HepG2 (cell line): ENCODE data around the gene ANGPTL2. TPM values are rescaled to one million over a fixed set of nuclear protein-coding genes. Genes with fewer than 3 reads are reported as not detected.

Experiments used
- ATAC-seq: fragments of 200-7000 bp; cut with Tn5 transposase; 3 replicates; pipeline ENCODE4 v1.9.1; 2020; ENCODE audit warnings: mild to moderate bottlenecking, moderate library complexity
- BruUV-seq: library from RNA; stranded (reverse); fragments of 400-500 nt; replicated peaks from 2 replicates; lab custom pipeline; 2021; lab: Mats Ljungman, UMichigan
- CTCF ChIA-PET: fragments of 300-600 bp; formaldehyde crosslinking; extraction: SDS; loops from one replicate; lab custom pipeline; 2021; ENCODE audit warnings: low total read pairs, inconsistent platforms, low intra/inter-chr PET ratio; lab: Yijun Ruan, JAX
- POLR2A ChIA-PET: fragments of 350-600 bp; sonication (Branson Sonifier 250); formaldehyde crosslinking; loops from one replicate; lab custom pipeline; 2020; ENCODE audit warnings: antibody characterized with exemption, inconsistent platforms; lab: Yijun Ruan, JAX
- DNase-seq: peaks from one replicate; pipeline ENCODE4 v3.0.0-alpha.2; 2015; ENCODE audit warnings: low spot score
- FAIRE-seq: peaks from 3 replicates; lab custom pipeline; 2011; peaks lifted over from hg19 to GRCh38; lab: Jason Lieb, UNC
- H2AFZ ChIP-seq: one replicate; pipeline ENCODE4 v1.6.1; 2011; ENCODE audit warnings: low read length, inconsistent platforms
- H3K27ac ChIP-seq: fragments of 300-600 bp; 3 replicates; pipeline ENCODE4 v1.8.0; 2011; ENCODE audit warnings: mixed run types, mild to moderate bottlenecking, mixed read lengths, low read length, inconsistent platforms; ENCODE audit not compliant: insufficient read depth; ENCODE audit errors: extremely low read length
- H3K27me3 ChIP-seq, 2 experiments: fragments of 200-600 bp in 1 of 2; 2 replicates in 1 of 2; 3 replicates in 1 of 2; pipeline versions ENCODE4 v1.6.0 to v1.8.0; 2011; ENCODE audit warnings: low read length in 2 of 2, mild to moderate bottlenecking in 2 of 2, moderate library complexity in 2 of 2, inconsistent platforms in 1 of 2; ENCODE audit not compliant: insufficient read depth in 2 of 2, control insufficient read depth in 1 of 2
- H3K36me3 ChIP-seq, 2 experiments: fragments of 200-600 bp in 1 of 2; replicated peaks in 1 of 2; 2 replicates in 1 of 2; 3 replicates in 1 of 2; pipeline versions ENCODE4 v1.5.1 to v1.8.0; 2011; ENCODE audit warnings: low read length in 2 of 2, inconsistent platforms in 1 of 2; ENCODE audit not compliant: insufficient read depth in 2 of 2, control insufficient read depth in 1 of 2
- H3K4me1 ChIP-seq: 2 replicates; pipeline ENCODE4 v1.5.1; 2012; ENCODE audit warnings: low read length, inconsistent platforms; ENCODE audit not compliant: insufficient read depth
- H3K4me2 ChIP-seq: 2 replicates; pipeline ENCODE4 v1.6.0; 2011; ENCODE audit warnings: low read depth, low read length, inconsistent platforms
- H3K4me3 ChIP-seq, 3 experiments: fragments of 200-600 bp in 1 of 3; sonication (generic), shearing (Covaris generic) in 1 of 3; replicated peaks in 1 of 3; 2 replicates each; pipeline ENCODE4 v1.5.1; 2011 to 2016; ENCODE audit warnings: low read length in 3 of 3, inconsistent platforms in 2 of 3, low read depth in 2 of 3, mild to moderate bottlenecking in 2 of 3, control low read depth in 1 of 3, mixed read lengths in 1 of 3; ENCODE audit not compliant: insufficient read depth in 1 of 3
- H3K79me2 ChIP-seq: one replicate; pipeline ENCODE4 v1.6.1; 2011; ENCODE audit warnings: low read length, inconsistent platforms; ENCODE audit not compliant: insufficient read depth
- H3K9ac ChIP-seq: 2 replicates; pipeline ENCODE4 v1.6.0; 2011; ENCODE audit warnings: mild to moderate bottlenecking, low read depth, low read length, inconsistent platforms; ENCODE audit not compliant: insufficient read depth
- H3K9me3 ChIP-seq: 2 replicates; pipeline ENCODE4 v1.5.1; 2012; ENCODE audit warnings: mild to moderate bottlenecking, low read length
- H4K20me1 ChIP-seq: 2 replicates; pipeline ENCODE4 v1.6.0; 2011; ENCODE audit warnings: inconsistent platforms, mild to moderate bottlenecking, low read length, moderate library complexity; ENCODE audit not compliant: insufficient read depth
- NCOA2 ChIP-seq: sonication (generic); formaldehyde crosslinking; IDR thresholded peaks from 2 replicates; pipeline ENCODE4 v1.8.0; 2022; ENCODE audit warnings: inconsistent platforms
- NONO ChIP-seq, 2 experiments: fragments of 450-650 bp in 1 of 2; sonication (generic) in 1 of 2; formaldehyde crosslinking in 1 of 2; IDR thresholded peaks in 1 of 2; conservative IDR thresholded peaks in 1 of 2; 2 replicates each; pipeline versions ENCODE4 v1.6.1 to v1.8.0; 2017 to 2022; ENCODE audit warnings: mild to moderate bottlenecking in 1 of 2, missing genetic modification reagents in 1 of 2, moderate library complexity in 1 of 2
- SP4 ChIP-seq: sonication (generic); formaldehyde crosslinking; IDR thresholded peaks from 2 replicates; pipeline ENCODE4 v1.8.1; 2023; ENCODE audit warnings: mild to moderate bottlenecking, missing genetic modification reagents
- ZFP91 ChIP-seq: sonication (generic); formaldehyde crosslinking; IDR thresholded peaks from 2 replicates; pipeline ENCODE4 v1.9.0; 2022; ENCODE audit warnings: missing genetic modification reagents, mild to moderate bottlenecking, borderline replicate concordance
- ZNF136 ChIP-seq: sonication (generic); formaldehyde crosslinking; IDR thresholded peaks from 2 replicates; pipeline ENCODE4 v1.8.1; 2022; ENCODE audit warnings: low read depth, mild to moderate bottlenecking, moderate library complexity, missing genetic modification reagents
- ZNF260 ChIP-seq: sonication (generic); formaldehyde crosslinking; IDR thresholded peaks from 2 replicates; pipeline ENCODE4 v1.4.0; 2020; ENCODE audit warnings: missing genetic modification reagents, low read depth, mild to moderate bottlenecking, borderline replicate concordance
- ZNF501 ChIP-seq: sonication (generic); formaldehyde crosslinking; IDR thresholded peaks from 2 replicates; pipeline ENCODE4 v1.5.1; 2020; ENCODE audit warnings: mild to moderate bottlenecking, moderate library complexity, missing genetic modification reagents
- ZNF839 ChIP-seq: sonication (generic); formaldehyde crosslinking; IDR thresholded peaks from 2 replicates; pipeline ENCODE4 v1.4.0; 2020; ENCODE audit warnings: missing genetic modification reagents, mild to moderate bottlenecking, borderline replicate concordance
- WGBS: methylation state at CpG from one replicate; pipeline ENCODE4 v1.1.6; 2017; ENCODE audit warnings: low lambda C conversion rate; 5-methylcytosine and 5-hydroxymethylcytosine counted together
- in situ Hi-C: cut with HindIII; loops from 2 replicates; pipeline ENCODE4 v1.10.0; 2017; ENCODE audit warnings: low pct_unique_long_range_greater_than_20kb; ENCODE audit not compliant: extremely low pct_ligation_motif_present
- intact Hi-C: fragments of 100-400 bp; cut with micrococcal nuclease; formaldehyde crosslinking; loops from one replicate; pipeline ENCODE4 v1.10.0; 2022; ENCODE audit not compliant: unreplicated experiment
- polyA plus RNA-seq, 8 experiments: library from polyadenylated mRNA; depleted of rRNA in 3 of 8; stranded (reverse) in 7 of 8; unstranded in 1 of 8; fragments of >200 nt; fragmentation: Illumina TruSeq in 4 of 8; extraction: Trizol in 4 of 8; gene quantifications; 2 replicates each; pipeline versions ENCODE4 v1.2.1 to v1.2.3, GENCODE V29; 2011 to 2016; ENCODE audit warnings: low read depth in 4 of 8, missing spikeins in 1 of 8, mixed read lengths in 1 of 8; ENCODE audit not compliant: insufficient read depth in 1 of 8
- total RNA-seq, 5 experiments: library from RNA; depleted of rRNA; stranded (reverse); fragments of >200 nt; fragmentation: Illumina TruSeq; extraction: Trizol; gene quantifications; 2 replicates each; pipeline ENCODE4 v1.2.3, GENCODE V29; 2016; ENCODE audit warnings: low read depth in 1 of 5

The ANGPTL2 gene
- total and polyA plus RNA-seq, 2 of the 13 experiments (the other 11 are each of a cell fraction or from before 2014, with no cell fraction given) = 0.91 to 21.0 TPM

- TF ChIP-seq SP4 (CRISPR knock-in tag) = no peak
- TF ChIP-seq, all 625 proteins: peak for 0
Observed at GRCh38 chr9:127095411-127095810, 27.0 kb downstream of the ANGPTL2 start (continued).

GRCh38 chr9:127093319-127094020 is 29.0 kb downstream of the ANGPTL2 start:
- DNase-seq (no peak), FAIRE-seq (no peak), ATAC-seq (no peak)
- ChIA-PET POLR2A (no interaction called here), CTCF (no interaction called here)
- Histone ChIP-seq H3K9ac (no peak overlapping the region), H3K27ac (no peak overlapping the region), H3K4me1 (no peaks in the 10 kb centered on the region), H3K36me3 (peaks cover 0 to 2% of the 10 kb centered on the region in 2 experiments; a peak in 2 of 5 replicates), H4K20me1 (no peaks in the 10 kb centered on the region), H3K27me3 (no peaks in the 10 kb centered on the region), H3K4me3 (no peak overlapping the region), H3K4me2 (no peak overlapping the region), H3K9me3 (no peaks in the 10 kb centered on the region), H2AFZ (no peak overlapping the region), H3K79me2 (no peaks in the 10 kb centered on the region)
- in situ Hi-C loops = no loop called here
- no peak for TF ChIP-seq ZNF501 (CRISPR knock-in tag)
- TF ChIP-seq NONO (IDR thresholded peaks at IDR 0.05) = no peak
- no peak for TF ChIP-seq NONO (CRISPR knock-in tag; conservative IDR thresholded peaks at IDR 0.05)
- no peak for TF ChIP-seq ZNF839 (CRISPR knock-in tag)
- WGBS = 80% methylated on average over 9 of the region's 17 CpGs
- BruUV-seq = no TSS peak
- intact Hi-C loops = no loop called here

GRCh38 chr9:127092041-127092608 is 30.3 kb downstream of the ANGPTL2 start:
- FAIRE-seq (no peak), DNase-seq (no peak), ATAC-seq (no peak)
- H3K4me3 ChIP-seq = no peak overlapping the region
- no peak overlapping the region for H3K4me2 ChIP-seq
- no peak overlapping the region for H3K9ac ChIP-seq
- no peaks in the 10 kb centered on the region for H3K79me2 ChIP-seq
- TF ChIP-seq ZFP91 (CRISPR knock-in tag) = no peak
- TF ChIP-seq ZNF260 (CRISPR knock-in tag) = no peak
- no peak for TF ChIP-seq ZNF136 (CRISPR knock-in tag)
- TF ChIP-seq NCOA2 (CRISPR knock-in tag) = no peak
- H4K20me1 ChIP-seq = no peaks in the 10 kb centered on the region
- no peaks in the 10 kb centered on the region for H3K9me3 ChIP-seq
- ChIA-PET POLR2A (no interaction called here), CTCF (no interaction called here)
- H3K4me1 ChIP-seq = no peaks in the 10 kb centered on the region
- no TSS peak for BruUV-seq
- 92% methylated on average over 11 of the region's 11 CpGs for WGBS
- no peak overlapping the region for H3K27ac ChIP-seq
- intact Hi-C loops = no loop called here
- peaks cover 0 to 2% of the 10 kb centered on the region in 2 experiments; a peak in 2 of 5 replicates for H3K36me3 ChIP-seq
- no peaks in the 10 kb centered on the region for H3K27me3 ChIP-seq
- no peak overlapping the region for H2AFZ ChIP-seq
- in situ Hi-C loops = no loop called here
